ENCODE results near the gene CKMT1A. TPM values are rescaled to one million over a fixed set of nuclear protein-coding genes. Genes with fewer than 3 reads are reported as not detected.

The CKMT1A gene
- total and polyA plus RNA-seq, 10 of the 15 experiments (the other 5 are each of a cell fraction or from before 2014, with no cell fraction given): 0.05 TPM; not detected in 9

DNA sequence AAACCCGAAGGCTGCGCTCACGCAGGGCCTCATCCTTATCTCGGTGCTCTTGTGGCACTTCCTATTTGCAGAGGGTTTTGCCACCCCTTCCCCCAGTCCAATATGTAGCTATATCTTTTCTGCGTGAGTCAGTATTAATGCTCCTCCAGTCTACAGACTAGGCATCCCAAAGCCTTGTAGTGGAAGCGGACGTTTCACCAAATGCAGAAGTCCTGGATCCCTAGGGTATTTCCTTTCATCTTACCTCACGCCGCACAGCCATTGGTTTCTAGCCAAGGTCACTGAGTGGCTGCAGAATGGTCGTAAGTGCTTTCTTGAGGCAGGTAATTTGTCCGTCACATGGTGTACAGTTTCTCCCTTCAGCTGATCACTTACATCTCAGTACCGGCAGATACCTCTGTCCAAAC is 53.2 kb downstream of the CKMT1A start (continued):
- TF ChIP-seq, protein P1, sequence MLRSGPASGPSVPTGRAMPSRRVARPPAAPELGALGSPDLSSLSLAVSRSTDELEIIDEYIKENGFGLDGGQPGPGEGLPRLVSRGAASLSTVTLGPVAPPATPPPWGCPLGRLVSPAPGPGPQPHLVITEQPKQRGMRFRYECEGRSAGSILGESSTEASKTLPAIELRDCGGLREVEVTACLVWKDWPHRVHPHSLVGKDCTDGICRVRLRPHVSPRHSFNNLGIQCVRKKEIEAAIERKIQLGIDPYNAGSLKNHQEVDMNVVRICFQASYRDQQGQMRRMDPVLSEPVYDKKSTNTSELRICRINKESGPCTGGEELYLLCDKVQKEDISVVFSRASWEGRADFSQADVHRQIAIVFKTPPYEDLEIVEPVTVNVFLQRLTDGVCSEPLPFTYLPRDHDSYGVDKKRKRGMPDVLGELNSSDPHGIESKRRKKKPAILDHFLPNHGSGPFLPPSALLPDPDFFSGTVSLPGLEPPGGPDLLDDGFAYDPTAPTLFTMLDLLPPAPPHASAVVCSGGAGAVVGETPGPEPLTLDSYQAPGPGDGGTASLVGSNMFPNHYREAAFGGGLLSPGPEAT (IDR thresholded peaks at IDR 0.05; ENCODE audit: low read depth): 0 out of 2 replicates have a peak, but pooled peaks have one; percentile 33

DNA sequence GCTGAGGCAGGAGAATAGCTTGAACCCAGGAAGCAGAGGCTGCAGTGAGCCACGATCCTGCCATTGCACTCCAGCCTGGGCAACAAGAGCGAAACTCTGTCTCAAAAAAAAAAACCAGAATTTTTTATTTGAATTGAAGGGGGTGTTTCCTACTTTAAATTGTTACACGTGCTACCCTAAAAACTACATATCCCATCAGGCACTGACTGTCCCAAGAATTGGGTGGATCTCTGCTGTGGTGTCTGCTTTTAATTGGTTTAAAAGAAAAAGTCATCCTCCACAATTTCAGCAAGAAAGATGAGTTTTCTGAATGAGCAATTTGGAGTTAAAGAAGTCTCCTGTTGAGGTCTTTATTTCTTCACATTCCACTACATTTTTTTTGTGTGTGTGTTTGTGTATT is 54.7 kb downstream of the CKMT1A start:
- 17% methylated on average over 3 of the region's 3 CpGs for WGBS (ENCODE audit: insufficient coverage, insufficient replicate concordance, low lambda C conversion rate, missing lambda C conversion rate)
- ChIA-PET POLR2A (interaction anchor here (0.6 kb wide), 1 partner anchor 10 kb away, joined by 5 read pairs; no protein-coding TSS in a partner anchor), RAD21 (ENCODE audit: unreplicated experiment) (interaction anchor here (1.7 to 2.1 kb wide), 2 partner anchors 28 to 40 kb away, joined by 7 to 8 read pairs; partner anchors contain the start of gene ELL3), SMC1A (ENCODE audit: uncharacterized antibody, unreplicated experiment) (interaction anchor here (2.2 to 3.4 kb wide), 2 partner anchors 23 to 40 kb away, joined by 6 to 14 read pairs; no protein-coding TSS in a partner anchor), CTCF (interaction anchor here (0.6 to 1.0 kb wide), 2 partner anchors 28 to 49 kb away, joined by 3 to 4 read pairs; no protein-coding TSS in a partner anchor)
- H4K20me1 ChIP-seq (ENCODE audit: control insufficient read depth, insufficient read depth): peaks cover 13% of the 10 kb centered on the region; the same call in 1 of the 2 replicates
- peaks cover 13% of the 10 kb centered on the region for H3K4me1 ChIP-seq (ENCODE audit: control insufficient read depth, insufficient read depth, low read length)
- peak overlapping the region; percentile 82 for H3K9ac ChIP-seq (ENCODE audit: control insufficient read depth, insufficient read depth, low read length)
- peaks cover 73% of the 10 kb centered on the region for H3K79me2 ChIP-seq (ENCODE audit: control insufficient read depth, insufficient read depth, low read length)
- no peak overlapping the region for H2AFZ ChIP-seq (ENCODE audit: control insufficient read depth, low read depth, low read length)
- ATAC-seq (no peak), DNase-seq (ENCODE audit: low read depth, low spot score) (no peak), FAIRE-seq (no peak)
- H3K4me3 ChIP-seq: peak overlapping the region; percentile 73
- H3K27me3 ChIP-seq (replicated peaks in 1 of 2; ENCODE audit: control insufficient read depth in 2 of 2, insufficient read depth in 2 of 2, low read length in 1 of 2): no peaks in the 10 kb centered on the region
- H3K4me2 ChIP-seq (ENCODE audit: control insufficient read depth, insufficient read depth): peak overlapping the region; percentile 70
- TF ChIP-seq NFYB (IDR thresholded peaks at IDR 0.05; ENCODE audit: insufficient read depth, low read depth, low read length) (0 out of 2 replicates have a peak, but pooled peaks have one; percentile 18), SIX5 (IDR thresholded peaks at IDR 0.05; ENCODE audit: low read depth, low read length, severe bottlenecking) (peak; percentile 56), RB1 (IDR thresholded peaks at IDR 0.05; ENCODE audit: borderline replicate concordance) (no peak), BHLHE40 (IDR thresholded peaks at IDR 0.05; ENCODE audit: borderline replicate concordance in 1 of 2, low read depth in 2 of 2, low read length in 1 of 2) (peak in 1 of 2 experiments; percentile 35; a peak in 2 of 4 replicates), NR2F1 (conservative IDR thresholded peaks at IDR 0.05) (no peak), HCFC1 (IDR thresholded peaks at IDR 0.05; ENCODE audit: low read length) (peak; percentile 57)
- no TSS peak for BruUV-seq (replicated peaks)
- in situ Hi-C loops (cut with MboI) (no loop called here), intact Hi-C loops (cut with micrococcal nuclease; ENCODE audit: unreplicated experiment) (loop anchor here (5.0 kb wide), 1 partner anchor 974 kb away; no protein-coding TSS in a partner anchor)
- H3K27ac ChIP-seq (ENCODE audit: control insufficient read depth, insufficient read depth): no peak overlapping the region; the same call in 1 of the 2 replicates
- H3K9me3 ChIP-seq (replicated peaks; ENCODE audit: control insufficient read depth, insufficient read depth, low read length): no peaks in the 10 kb centered on the region; the same call in 2 of the 3 replicates
- peaks cover 0 to 6% of the 10 kb centered on the region in 2 experiments; a peak in 2 of 4 replicates for H3K36me3 ChIP-seq (ENCODE audit: control insufficient read depth in 2 of 2, insufficient read depth in 2 of 2, low read length in 1 of 2)

Small RNA genes within 50 kb of the gene (small RNA-seq; reads per million reads assigned to genes)
- gene PDIA3P2: not detected
- gene RNU6-353P: not detected
- not detected for gene RNU6-354P

Other genes starting within 250 kb of the CKMT1A start
Only the 7 nearest of the 13 such genes appear.
- gene PPIP5K1, start 103.7 kb upstream of the CKMT1A start, total RNA-seq (2014; rRNA removed): 11.4 and 14.5 TPM in 2 replicates
- 23.6 and 24.0 TPM in 2 replicates for gene PPIP5K1, start 103.7 kb upstream of the CKMT1A start, total RNA-seq (2014; rRNA removed; fragmentation: Illumina TruSeq; extraction: Trizol)
- gene PPIP5K1, start 103.7 kb upstream of the CKMT1A start, total RNA-seq (2021): 36.5 and 37.2 TPM in 2 replicates
- gene PPIP5K1, start 103.7 kb upstream of the CKMT1A start, polyA plus RNA-seq (2011; rRNA removed): 48.3 and 54.4 TPM in 2 replicates
- gene PPIP5K1, start 103.7 kb upstream of the CKMT1A start, polyA plus RNA-seq (2014; fragmentation: Illumina TruSeq; extraction: Trizol): 28.7 and 35.2 TPM in 2 replicates
- gene PPIP5K1, start 103.7 kb upstream of the CKMT1A start, polyA plus RNA-seq (2014; fragmentation: Nextera tagmentation; extraction: Ambion mirVana): 1 to 10 TPM; 2.5 to 4.5 TPM
- gene PPIP5K1, start 103.7 kb upstream of the CKMT1A start, polyA plus RNA-seq (2014; rRNA removed): 27.8 and 38.0 TPM in 2 replicates
- gene PPIP5K1, start 103.7 kb upstream of the CKMT1A start, polyA plus RNA-seq (2016; fragmentation: Nextera tagmentation; extraction: Ambion mirVana): 10 to 100 TPM; 15.0 to 15.1 TPM
- gene CKMT1B, start 99.8 kb upstream of the CKMT1A start, total RNA-seq (2014; rRNA removed): 0.17 TPM in 1 of 2 replicates, not detected in the other
- 0.13 and 0.14 TPM in 2 replicates for gene CKMT1B, start 99.8 kb upstream of the CKMT1A start, total RNA-seq (2014; rRNA removed; fragmentation: Illumina TruSeq; extraction: Trizol)
- 0.13 and 0.21 TPM in 2 replicates for gene CKMT1B, start 99.8 kb upstream of the CKMT1A start, total RNA-seq (2021)
- not detected in 2 replicates for gene CKMT1B, start 99.8 kb upstream of the CKMT1A start, polyA plus RNA-seq (2011; rRNA removed)
- gene CKMT1B, start 99.8 kb upstream of the CKMT1A start, polyA plus RNA-seq (2014; fragmentation: Illumina TruSeq; extraction: Trizol): 0.14 and 0.24 TPM in 2 replicates
- under 1 TPM; 0.07 to 0.35 TPM for gene CKMT1B, start 99.8 kb upstream of the CKMT1A start, polyA plus RNA-seq (2014; fragmentation: Nextera tagmentation; extraction: Ambion mirVana)
- gene CKMT1B, start 99.8 kb upstream of the CKMT1A start, polyA plus RNA-seq (2014; rRNA removed): 0.32 TPM in 1 of 2 replicates, not detected in the other
- gene CKMT1B, start 99.8 kb upstream of the CKMT1A start, polyA plus RNA-seq (2016; fragmentation: Nextera tagmentation; extraction: Ambion mirVana): under 1 TPM in 1 of 2 experiments, not detected in 1; 0.29 TPM
- gene STRC, start 75.1 kb upstream of the CKMT1A start, total RNA-seq (2014; rRNA removed): 0.23 and 0.27 TPM in 2 replicates
- gene STRC, start 75.1 kb upstream of the CKMT1A start, total RNA-seq (2014; rRNA removed; fragmentation: Illumina TruSeq; extraction: Trizol): 0.04 and 0.14 TPM in 2 replicates
- gene STRC, start 75.1 kb upstream of the CKMT1A start, total RNA-seq (2021): 0.16 and 0.28 TPM in 2 replicates
- 0.43 and 0.45 TPM in 2 replicates for gene STRC, start 75.1 kb upstream of the CKMT1A start, polyA plus RNA-seq (2011; rRNA removed)
- 0.16 and 0.22 TPM in 2 replicates for gene STRC, start 75.1 kb upstream of the CKMT1A start, polyA plus RNA-seq (2014; fragmentation: Illumina TruSeq; extraction: Trizol)
- under 1 TPM in 1 of 2 experiments, not detected in 1; 0.10 TPM for gene STRC, start 75.1 kb upstream of the CKMT1A start, polyA plus RNA-seq (2014; fragmentation: Nextera tagmentation; extraction: Ambion mirVana)
- 0.14 and 0.38 TPM in 2 replicates for gene STRC, start 75.1 kb upstream of the CKMT1A start, polyA plus RNA-seq (2014; rRNA removed)
- gene STRC, start 75.1 kb upstream of the CKMT1A start, polyA plus RNA-seq (2016; fragmentation: Nextera tagmentation; extraction: Ambion mirVana): under 1 TPM; 0.16 to 0.21 TPM
- gene CATSPER2, start 45.0 kb upstream of the CKMT1A start, total RNA-seq (2014; rRNA removed): 1.1 and 2.1 TPM in 2 replicates
- gene CATSPER2, start 45.0 kb upstream of the CKMT1A start, total RNA-seq (2014; rRNA removed; fragmentation: Illumina TruSeq; extraction: Trizol): 2.6 and 2.7 TPM in 2 replicates
- gene CATSPER2, start 45.0 kb upstream of the CKMT1A start, total RNA-seq (2021): 2.3 and 4.3 TPM in 2 replicates
- gene CATSPER2, start 45.0 kb upstream of the CKMT1A start, polyA plus RNA-seq (2011; rRNA removed): 5.6 TPM in 2 replicates
- gene CATSPER2, start 45.0 kb upstream of the CKMT1A start, polyA plus RNA-seq (2014; fragmentation: Illumina TruSeq; extraction: Trizol): 4.4 and 7.2 TPM in 2 replicates
- gene CATSPER2, start 45.0 kb upstream of the CKMT1A start, polyA plus RNA-seq (2014; fragmentation: Nextera tagmentation; extraction: Ambion mirVana): 1 to 10 TPM in 1 of 2 experiments, under 1 TPM in 1; 0.64 to 2.4 TPM
- gene CATSPER2, start 45.0 kb upstream of the CKMT1A start, polyA plus RNA-seq (2014; rRNA removed): 3.3 and 3.6 TPM in 2 replicates
- 1 to 10 TPM; 2.5 to 3.5 TPM for gene CATSPER2, start 45.0 kb upstream of the CKMT1A start, polyA plus RNA-seq (2016; fragmentation: Nextera tagmentation; extraction: Ambion mirVana)
- gene PDIA3, start 52.6 kb downstream of the CKMT1A start, total RNA-seq (2014; rRNA removed): 71.4 and 81.4 TPM in 2 replicates
- gene PDIA3, start 52.6 kb downstream of the CKMT1A start, total RNA-seq (2014; rRNA removed; fragmentation: Illumina TruSeq; extraction: Trizol): 225 and 236 TPM in 2 replicates
- gene PDIA3, start 52.6 kb downstream of the CKMT1A start, total RNA-seq (2021): 330 and 340 TPM in 2 replicates
- 126 and 149 TPM in 2 replicates for gene PDIA3, start 52.6 kb downstream of the CKMT1A start, polyA plus RNA-seq (2011; rRNA removed)
- 367 and 458 TPM in 2 replicates for gene PDIA3, start 52.6 kb downstream of the CKMT1A start, polyA plus RNA-seq (2014; fragmentation: Illumina TruSeq; extraction: Trizol)
- gene PDIA3, start 52.6 kb downstream of the CKMT1A start, polyA plus RNA-seq (2014; fragmentation: Nextera tagmentation; extraction: Ambion mirVana): 10 to 100 TPM; 18.2 to 47.8 TPM
- gene PDIA3, start 52.6 kb downstream of the CKMT1A start, polyA plus RNA-seq (2014; rRNA removed): 116 and 118 TPM in 2 replicates
- 100 to 1,000 TPM; 709 to 716 TPM for gene PDIA3, start 52.6 kb downstream of the CKMT1A start, polyA plus RNA-seq (2016; fragmentation: Nextera tagmentation; extraction: Ambion mirVana)
- gene ELL3, start 83.1 kb downstream of the CKMT1A start, total RNA-seq (2014; rRNA removed): 25.4 and 25.6 TPM in 2 replicates
- 15.3 and 16.2 TPM in 2 replicates for gene ELL3, start 83.1 kb downstream of the CKMT1A start, total RNA-seq (2014; rRNA removed; fragmentation: Illumina TruSeq; extraction: Trizol)
- 12.9 and 15.0 TPM in 2 replicates for gene ELL3, start 83.1 kb downstream of the CKMT1A start, total RNA-seq (2021)
- gene ELL3, start 83.1 kb downstream of the CKMT1A start, polyA plus RNA-seq (2011; rRNA removed): 23.1 and 29.9 TPM in 2 replicates
- 17.0 and 17.3 TPM in 2 replicates for gene ELL3, start 83.1 kb downstream of the CKMT1A start, polyA plus RNA-seq (2014; fragmentation: Illumina TruSeq; extraction: Trizol)
- gene ELL3, start 83.1 kb downstream of the CKMT1A start, polyA plus RNA-seq (2014; fragmentation: Nextera tagmentation; extraction: Ambion mirVana): 10 to 100 TPM; 19.6 to 26.4 TPM
- 18.5 and 30.3 TPM in 2 replicates for gene ELL3, start 83.1 kb downstream of the CKMT1A start, polyA plus RNA-seq (2014; rRNA removed)
- 10 to 100 TPM; 18.8 to 20.8 TPM for gene ELL3, start 83.1 kb downstream of the CKMT1A start, polyA plus RNA-seq (2016; fragmentation: Nextera tagmentation; extraction: Ambion mirVana)
- 464 and 511 TPM in 2 replicates for gene SERF2, start 98.5 kb downstream of the CKMT1A start, total RNA-seq (2014; rRNA removed)
- gene SERF2, start 98.5 kb downstream of the CKMT1A start, total RNA-seq (2014; rRNA removed; fragmentation: Illumina TruSeq; extraction: Trizol): 502 and 521 TPM in 2 replicates
- 905 and 909 TPM in 2 replicates for gene SERF2, start 98.5 kb downstream of the CKMT1A start, total RNA-seq (2021)
- 480 and 731 TPM in 2 replicates for gene SERF2, start 98.5 kb downstream of the CKMT1A start, polyA plus RNA-seq (2011; rRNA removed)
- gene SERF2, start 98.5 kb downstream of the CKMT1A start, polyA plus RNA-seq (2014; fragmentation: Illumina TruSeq; extraction: Trizol): 347 and 1,122 TPM in 2 replicates
- 1,000 to 10,000 TPM; 4,056 to 4,159 TPM for gene SERF2, start 98.5 kb downstream of the CKMT1A start, polyA plus RNA-seq (2014; fragmentation: Nextera tagmentation; extraction: Ambion mirVana)
- 824 and 883 TPM in 2 replicates for gene SERF2, start 98.5 kb downstream of the CKMT1A start, polyA plus RNA-seq (2014; rRNA removed)
- 1,000 to 10,000 TPM; 1,845 to 1,938 TPM for gene SERF2, start 98.5 kb downstream of the CKMT1A start, polyA plus RNA-seq (2016; fragmentation: Nextera tagmentation; extraction: Ambion mirVana)